B cell (primary cell): ENCODE data around the gene HUS1.

Experiments used
- EZH2 ChIP-seq: IDR thresholded peaks from 2 replicates; pipeline ENCODE4 v1.6.1; 2012; ENCODE audit warnings: borderline replicate concordance, low read depth, mild to moderate bottlenecking, moderate library complexity, low read length; ENCODE audit not compliant: insufficient read depth, poor library complexity, severe bottlenecking
- TF ChIP-seq, protein P1 (sequence below): fragments of 200-600 bp; IDR thresholded peaks from one replicate; pipeline ENCODE4 v1.8.0; 2022; ENCODE audit warnings: antibody characterized with exemption, mild to moderate bottlenecking

DNA sequence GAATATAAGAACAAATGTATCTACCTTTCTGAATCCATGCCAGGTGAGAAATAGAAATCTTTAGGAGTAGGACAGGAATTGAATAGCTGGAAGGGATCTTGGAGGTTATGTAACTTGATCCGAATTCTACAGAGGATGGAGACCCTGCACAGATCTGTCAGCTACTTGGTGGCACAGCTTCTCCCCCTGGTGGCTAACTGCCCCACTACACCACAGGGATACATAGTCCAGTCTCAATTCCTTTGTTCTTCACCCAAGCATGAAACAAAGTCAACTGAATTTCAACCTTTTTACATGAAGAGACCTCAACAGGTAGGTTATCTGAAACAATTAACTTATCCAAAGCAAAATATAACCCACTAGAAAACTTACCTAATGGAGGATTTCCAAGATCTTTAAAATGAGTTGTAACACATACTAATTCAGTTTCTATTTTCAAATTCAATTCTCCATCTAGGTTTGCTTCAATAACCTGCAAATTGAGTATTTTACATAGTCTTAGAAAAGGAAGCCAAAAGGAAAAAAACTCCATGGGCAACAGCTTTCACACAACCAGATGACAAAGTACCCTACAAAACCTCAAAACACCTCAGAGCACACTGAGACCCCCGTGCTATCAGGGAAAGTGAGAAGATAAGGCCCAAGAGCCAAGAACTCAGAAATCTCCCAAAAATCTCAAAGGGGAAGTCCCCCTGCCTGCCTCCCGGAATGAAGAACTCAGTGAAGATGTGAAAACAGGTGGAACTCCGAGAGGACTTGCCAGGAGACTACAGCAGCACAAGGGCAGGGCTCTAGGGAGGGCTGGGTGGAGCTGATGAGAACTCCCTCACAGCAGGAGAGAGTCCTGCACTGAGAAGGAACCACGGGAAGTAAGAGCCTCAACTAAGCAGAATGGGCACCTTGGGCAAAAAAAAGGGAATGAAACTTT, 10.3 kb downstream of the HUS1 start:
- no peak for TF ChIP-seq EZH2
- TF ChIP-seq, protein P1, sequence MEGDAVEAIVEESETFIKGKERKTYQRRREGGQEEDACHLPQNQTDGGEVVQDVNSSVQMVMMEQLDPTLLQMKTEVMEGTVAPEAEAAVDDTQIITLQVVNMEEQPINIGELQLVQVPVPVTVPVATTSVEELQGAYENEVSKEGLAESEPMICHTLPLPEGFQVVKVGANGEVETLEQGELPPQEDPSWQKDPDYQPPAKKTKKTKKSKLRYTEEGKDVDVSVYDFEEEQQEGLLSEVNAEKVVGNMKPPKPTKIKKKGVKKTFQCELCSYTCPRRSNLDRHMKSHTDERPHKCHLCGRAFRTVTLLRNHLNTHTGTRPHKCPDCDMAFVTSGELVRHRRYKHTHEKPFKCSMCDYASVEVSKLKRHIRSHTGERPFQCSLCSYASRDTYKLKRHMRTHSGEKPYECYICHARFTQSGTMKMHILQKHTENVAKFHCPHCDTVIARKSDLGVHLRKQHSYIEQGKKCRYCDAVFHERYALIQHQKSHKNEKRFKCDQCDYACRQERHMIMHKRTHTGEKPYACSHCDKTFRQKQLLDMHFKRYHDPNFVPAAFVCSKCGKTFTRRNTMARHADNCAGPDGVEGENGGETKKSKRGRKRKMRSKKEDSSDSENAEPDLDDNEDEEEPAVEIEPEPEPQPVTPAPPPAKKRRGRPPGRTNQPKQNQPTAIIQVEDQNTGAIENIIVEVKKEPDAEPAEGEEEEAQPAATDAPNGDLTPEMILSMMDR: peak; percentile 91
